BJ (cell line): ENCODE measurements around the gene EVPLL. TPM values are rescaled to one million over a fixed set of nuclear protein-coding genes. Genes with fewer than 3 reads are reported as not detected.
"Not testable (repeated sequence)": the region's sequence is repeated elsewhere in the genome, so short reads cannot be mapped to it uniquely, and the experiment has no call there.

Source experiments
- CTCF ChIA-PET: fragments of 350-600 bp; formaldehyde crosslinking; extraction: SDS; loops from one replicate; lab custom pipeline; 2021; ENCODE audit warnings: antibody characterized with exemption, inconsistent platforms; lab: Yijun Ruan, JAX
- POLR2A ChIA-PET: fragments of 300-600 bp; sonication (Branson Sonifier 250); formaldehyde crosslinking; extraction: SDS; loops from one replicate; lab custom pipeline; 2021; ENCODE audit warnings: antibody characterized with exemption; lab: Charles Lee
- DNase-seq: peaks from one replicate; pipeline ENCODE4 v3.0.0-alpha.2; 2011; ENCODE audit warnings: low read depth
- H3K27me3 ChIP-seq: 2 replicates; pipeline ENCODE4 v1.6.0; 2011; ENCODE audit warnings: low read length; ENCODE audit not compliant: control insufficient read depth, insufficient read depth
- H3K36me3 ChIP-seq: 2 replicates; pipeline ENCODE4 v1.5.1; 2011; ENCODE audit warnings: low read length; ENCODE audit not compliant: control insufficient read depth, insufficient read depth
- H3K4me3 ChIP-seq: 2 replicates; pipeline ENCODE4 v1.5.1; 2011; ENCODE audit warnings: low read depth, mild to moderate bottlenecking, control low read depth, low read length
- polyA plus RNA-seq: library from polyadenylated mRNA; depleted of rRNA; stranded (reverse); fragments of >200 nt; gene quantifications from 2 replicates; pipeline ENCODE4 v1.2.3, GENCODE V29; 2011; rRNA removed
- small RNA-seq: library from RNA; depleted of rRNA; stranded (forward); fragments of <200 nt; gene quantifications from one replicate; pipeline ENCODE3, GENCODE V24; 2012; ENCODE audit warnings: low replicate concordance, low read depth; ENCODE audit not compliant: insufficient read length

Gene EVPLL
- polyA plus RNA-seq, 1 experiment: not detected

DNA sequence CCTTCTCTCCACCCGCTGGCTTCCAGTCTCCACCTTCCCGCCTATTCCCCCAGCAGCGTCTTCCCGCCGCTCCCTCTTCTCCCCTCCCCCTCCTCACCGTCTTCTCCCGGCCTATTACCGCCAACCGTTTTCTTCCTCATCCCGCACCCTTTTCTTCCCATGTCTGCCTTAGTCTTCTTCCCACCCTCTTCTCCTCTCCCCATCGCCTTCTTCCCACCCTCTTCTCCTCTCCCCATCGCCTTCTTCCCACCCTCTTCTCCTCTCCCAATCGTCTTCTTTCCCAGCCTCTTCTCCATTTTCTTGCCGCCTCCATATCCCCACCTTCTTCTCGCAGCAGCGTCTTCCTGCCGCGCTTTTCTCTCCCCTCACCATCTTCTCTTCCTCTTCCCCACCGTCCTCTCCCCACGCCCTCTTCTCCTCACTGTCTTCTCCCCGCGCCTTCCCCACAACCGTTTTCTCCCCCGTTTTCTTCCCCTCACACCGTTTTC lies 33.8 kb downstream of the EVPLL start:
- H3K27me3 ChIP-seq, DNase-seq, H3K36me3 ChIP-seq, CTCF ChIA-PET, POLR2A ChIA-PET: not testable (repeated sequence)
- peak overlapping the region; percentile 64 for H3K4me3 ChIP-seq

DNA sequence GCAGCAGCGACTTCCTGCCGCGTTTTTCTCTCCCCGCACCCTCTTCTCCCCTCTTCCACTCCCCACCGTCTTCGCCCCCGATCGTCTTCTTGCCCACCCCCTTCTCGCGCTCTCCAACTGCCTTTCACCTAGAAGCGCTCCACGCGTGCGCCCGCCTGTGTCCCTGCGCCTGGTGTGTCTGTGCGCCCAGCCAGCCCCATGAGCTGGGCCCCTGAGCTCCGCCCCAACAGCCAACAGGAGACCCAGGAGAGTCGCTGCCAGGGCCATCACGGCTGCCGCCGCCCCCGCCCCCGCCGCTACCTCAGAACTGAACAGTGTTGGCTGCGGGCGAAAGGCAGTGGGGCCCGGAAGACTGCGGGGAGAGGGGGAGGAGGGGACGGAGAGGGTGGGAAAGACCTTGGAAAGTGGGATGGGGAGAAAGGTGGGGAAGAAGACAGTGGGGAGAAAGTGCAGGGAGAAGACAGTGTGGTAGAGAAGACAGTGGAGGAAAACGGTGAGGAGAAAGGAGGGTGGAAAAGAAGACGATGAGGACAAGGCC lies 34.5 kb downstream of the EVPLL start:
- H3K27me3 ChIP-seq, H3K4me3 ChIP-seq, H3K36me3 ChIP-seq, CTCF ChIA-PET, POLR2A ChIA-PET, DNase-seq: not testable (repeated sequence)

DNA sequence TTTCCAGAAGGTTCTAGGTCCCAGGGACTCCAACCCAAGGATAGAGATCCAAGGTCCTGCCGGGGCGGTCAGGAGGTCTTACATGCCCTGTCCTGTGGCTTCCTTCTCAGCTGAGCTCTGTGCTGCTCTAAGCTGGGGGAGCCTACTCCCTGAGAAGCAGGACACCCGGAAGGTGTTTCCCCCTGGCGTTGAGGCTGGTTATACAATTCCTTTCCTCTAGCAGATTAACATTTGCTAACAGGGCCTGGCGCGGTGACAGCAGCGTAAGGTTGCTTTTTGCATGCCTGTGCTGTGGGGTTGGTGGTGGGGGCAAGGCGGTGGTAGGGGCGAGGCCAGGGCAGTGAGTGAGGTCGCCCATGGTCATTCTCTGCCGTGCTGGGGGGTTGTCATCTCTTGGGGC lies 43.9 kb downstream of the EVPLL start:
- H3K27me3 ChIP-seq, DNase-seq, H3K4me3 ChIP-seq, CTCF ChIA-PET, H3K36me3 ChIP-seq, POLR2A ChIA-PET: not testable (repeated sequence)

DNA sequence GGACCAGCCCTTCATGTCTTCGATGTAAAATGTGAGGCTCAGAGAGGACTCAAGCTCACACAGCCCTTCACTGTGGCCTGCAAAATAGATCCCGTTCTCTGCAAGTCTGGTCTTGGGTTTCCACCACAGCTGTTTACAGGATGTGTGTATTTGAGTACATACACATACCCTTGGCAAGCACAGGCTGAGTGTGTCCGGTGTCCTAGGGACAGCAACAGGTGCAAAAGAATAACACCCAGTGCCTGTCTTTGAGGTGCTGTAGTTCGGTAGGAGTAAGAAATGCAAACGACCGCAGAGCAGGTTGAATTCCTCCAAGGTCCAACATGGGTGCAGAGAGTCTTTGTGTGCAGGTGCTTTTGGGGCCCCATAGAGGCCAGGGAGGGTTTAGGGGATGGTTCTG lies 44.9 kb downstream of the EVPLL start:
- CTCF ChIA-PET, H3K36me3 ChIP-seq, DNase-seq, H3K4me3 ChIP-seq, POLR2A ChIA-PET, H3K27me3 ChIP-seq: not testable (repeated sequence)

DNA sequence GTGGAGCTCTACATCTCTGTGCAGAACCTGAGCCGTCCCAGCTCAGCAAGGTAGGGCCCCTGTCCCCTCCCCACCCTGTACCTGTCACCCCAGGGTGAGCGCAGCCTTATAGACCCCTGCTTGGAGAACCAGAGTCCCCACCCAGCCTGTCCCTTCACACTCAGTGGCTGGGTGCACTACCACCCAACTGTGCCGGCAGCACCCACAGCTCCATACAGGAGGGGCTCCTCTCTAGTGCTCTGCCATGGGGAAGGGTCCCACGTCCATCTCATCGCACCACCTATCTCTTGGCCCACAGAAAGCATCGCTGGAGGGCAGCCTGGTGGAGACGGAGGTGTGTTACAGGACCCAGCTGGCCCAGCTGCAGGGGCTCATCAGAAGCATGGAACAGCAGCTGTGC lies 45.4 kb downstream of the EVPLL start:
- CTCF ChIA-PET, H3K4me3 ChIP-seq, H3K27me3 ChIP-seq, POLR2A ChIA-PET, H3K36me3 ChIP-seq, DNase-seq: not testable (repeated sequence)

DNA sequence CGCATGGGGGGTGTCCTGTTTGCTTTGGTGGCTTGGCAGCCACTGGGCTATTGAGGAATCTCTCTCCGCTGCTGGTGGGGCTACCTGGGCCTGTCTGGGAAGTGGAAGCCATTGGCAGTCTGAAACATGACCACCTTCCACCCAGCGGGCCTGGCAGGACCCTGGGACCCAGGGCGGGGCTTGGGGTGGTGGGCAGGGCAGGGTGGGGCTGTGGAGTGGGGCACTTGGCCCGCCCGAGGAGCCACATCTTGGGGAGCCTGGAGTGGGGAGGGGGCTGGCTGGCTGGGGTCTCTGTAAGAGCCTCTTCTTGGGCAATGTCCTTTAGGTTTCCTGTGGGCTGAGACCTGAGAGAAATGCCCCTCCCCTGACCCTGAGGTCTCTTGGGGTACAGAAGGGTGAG lies 48.0 kb downstream of the EVPLL start:
- CTCF ChIA-PET, DNase-seq, POLR2A ChIA-PET, H3K36me3 ChIP-seq, H3K27me3 ChIP-seq, H3K4me3 ChIP-seq: not testable (repeated sequence)

DNA sequence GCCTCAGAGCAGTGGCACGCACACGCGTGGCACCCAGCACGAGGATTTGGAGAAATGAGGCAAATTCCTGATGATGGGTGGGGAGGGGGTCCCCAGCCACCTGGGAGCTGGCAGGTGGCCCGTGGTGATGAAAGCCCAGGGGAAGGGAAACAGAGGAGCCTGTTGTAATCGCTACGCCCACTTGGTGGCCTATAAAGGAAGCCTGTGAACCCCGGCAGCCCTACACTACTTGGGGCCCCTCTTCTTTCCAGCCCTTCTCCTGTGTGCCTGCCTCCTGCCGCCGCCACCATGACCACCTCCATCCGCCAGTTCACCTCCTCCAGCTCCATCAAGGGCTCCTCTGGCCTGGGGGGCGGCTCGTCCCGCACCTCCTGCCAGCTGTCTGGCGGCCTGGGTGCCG lies 49.1 kb downstream of the EVPLL start:
- H3K27me3 ChIP-seq, POLR2A ChIA-PET, DNase-seq, H3K4me3 ChIP-seq, H3K36me3 ChIP-seq, CTCF ChIA-PET: not testable (repeated sequence)

DNA sequence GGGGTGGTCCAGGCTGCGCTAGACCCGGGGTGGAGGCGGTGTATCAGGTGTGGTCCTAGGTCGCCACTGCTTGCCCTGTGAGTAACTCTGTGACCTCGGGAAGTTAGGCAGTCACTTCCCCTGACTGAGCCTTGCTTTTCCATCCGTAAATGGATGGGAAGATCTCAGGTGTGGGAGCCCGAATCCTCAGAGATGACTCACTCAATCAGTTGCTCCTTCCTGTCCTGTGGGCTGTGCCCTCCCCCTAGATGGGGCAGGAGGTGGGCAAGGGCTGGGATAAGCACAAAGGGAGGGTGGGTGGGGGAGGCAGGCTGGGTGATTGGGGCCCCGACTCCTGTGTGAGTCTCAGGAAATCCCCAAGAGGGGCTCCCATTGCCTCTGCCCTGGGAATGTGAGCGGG lies 54.6 kb downstream of the EVPLL start:
- CTCF ChIA-PET, DNase-seq, H3K27me3 ChIP-seq, H3K36me3 ChIP-seq, H3K4me3 ChIP-seq, POLR2A ChIA-PET: not testable (repeated sequence)

Small RNA genes lying within 50 kb of the gene (small RNA-seq; reads per million reads assigned to genes)
- gene AL353997.5: not detected
- not detected for gene YWHAEP2

Other genes starting within 250 kb of the EVPLL start
- 92.4 and 97.5 TPM in 2 replicates for gene ALKBH5, start 193.9 kb upstream of the EVPLL start, polyA plus RNA-seq
- gene LLGL1, start 152.1 kb upstream of the EVPLL start, polyA plus RNA-seq: 19.8 and 38.9 TPM in 2 replicates
- gene FLII, start 119.0 kb upstream of the EVPLL start, polyA plus RNA-seq: 263 and 425 TPM in 2 replicates
- 6.8 and 12.0 TPM in 2 replicates for gene MIEF2, start 117.1 kb upstream of the EVPLL start, polyA plus RNA-seq
- 10.2 and 13.0 TPM in 2 replicates for gene TOP3A, start 62.8 kb upstream of the EVPLL start, polyA plus RNA-seq
- 6.8 and 9.2 TPM in 2 replicates for gene SMCR8, start 62.5 kb upstream of the EVPLL start, polyA plus RNA-seq
- gene SHMT1, start 14.2 kb upstream of the EVPLL start, polyA plus RNA-seq: 5.0 and 5.9 TPM in 2 replicates
- gene LGALS9C, start 99.0 kb downstream of the EVPLL start, polyA plus RNA-seq: 0.15 TPM in 1 of 2 replicates, not detected in the other